HuH-7.5 (cell line): ENCODE measurements around the gene IFIT1.
"Not testable (repeated sequence)": the region's sequence is repeated elsewhere in the genome, so short reads cannot be mapped to it uniquely, and the experiment has no call there.

Source experiments
- DNase-seq: peaks from one replicate; pipeline ENCODE4 v3.0.0; 2011; ENCODE audit warnings: low spot score

IFIT1 gene, protein sequence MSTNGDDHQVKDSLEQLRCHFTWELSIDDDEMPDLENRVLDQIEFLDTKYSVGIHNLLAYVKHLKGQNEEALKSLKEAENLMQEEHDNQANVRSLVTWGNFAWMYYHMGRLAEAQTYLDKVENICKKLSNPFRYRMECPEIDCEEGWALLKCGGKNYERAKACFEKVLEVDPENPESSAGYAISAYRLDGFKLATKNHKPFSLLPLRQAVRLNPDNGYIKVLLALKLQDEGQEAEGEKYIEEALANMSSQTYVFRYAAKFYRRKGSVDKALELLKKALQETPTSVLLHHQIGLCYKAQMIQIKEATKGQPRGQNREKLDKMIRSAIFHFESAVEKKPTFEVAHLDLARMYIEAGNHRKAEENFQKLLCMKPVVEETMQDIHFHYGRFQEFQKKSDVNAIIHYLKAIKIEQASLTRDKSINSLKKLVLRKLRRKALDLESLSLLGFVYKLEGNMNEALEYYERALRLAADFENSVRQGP

GRCh38 chr10:89391907-89392756, at the start of gene IFIT1:
Gene IFIT1, plus strand, starts transcription at chr10:89392623. Its CDS starts 90 bp downstream, at chr10:89392713.
- DNase-seq, result peak; percentile 34

GRCh38 chr10:89343089-89343767, 49.2 kb upstream of the IFIT1 start:
- no peak for DNase-seq

GRCh38 chr10:89344156-89344555, 48.3 kb upstream of the IFIT1 start:
- no peak for DNase-seq

DNA sequence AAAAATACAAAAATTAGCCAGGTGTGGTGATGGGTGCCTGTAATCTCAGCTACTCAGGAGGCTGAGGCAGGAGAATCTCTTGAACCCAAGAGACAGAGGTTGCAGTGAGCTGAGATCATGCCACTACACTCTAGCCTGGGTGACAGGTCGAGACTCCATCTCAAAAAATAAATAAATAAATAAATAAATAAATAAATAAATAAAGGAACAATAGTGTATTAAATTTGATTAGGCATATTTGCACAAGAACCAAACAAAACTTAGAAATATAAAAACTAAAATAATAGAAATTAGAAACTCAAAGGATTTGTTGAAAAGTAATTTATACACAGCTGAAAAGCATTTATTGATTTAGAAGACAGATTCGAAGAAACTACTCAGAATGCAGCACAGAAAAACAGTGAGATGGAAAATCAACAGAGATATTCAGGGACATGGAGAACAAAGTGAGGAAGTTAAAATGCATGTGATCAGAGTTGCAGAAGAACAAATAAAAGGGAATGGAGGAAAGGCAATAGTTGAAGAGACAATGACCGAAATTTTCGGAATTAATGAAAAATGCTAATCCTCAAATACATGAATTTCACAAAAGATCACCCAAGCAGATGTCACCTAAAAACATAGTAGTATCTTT, 46.9 kb upstream of the IFIT1 start:
- no peak for DNase-seq

DNA sequence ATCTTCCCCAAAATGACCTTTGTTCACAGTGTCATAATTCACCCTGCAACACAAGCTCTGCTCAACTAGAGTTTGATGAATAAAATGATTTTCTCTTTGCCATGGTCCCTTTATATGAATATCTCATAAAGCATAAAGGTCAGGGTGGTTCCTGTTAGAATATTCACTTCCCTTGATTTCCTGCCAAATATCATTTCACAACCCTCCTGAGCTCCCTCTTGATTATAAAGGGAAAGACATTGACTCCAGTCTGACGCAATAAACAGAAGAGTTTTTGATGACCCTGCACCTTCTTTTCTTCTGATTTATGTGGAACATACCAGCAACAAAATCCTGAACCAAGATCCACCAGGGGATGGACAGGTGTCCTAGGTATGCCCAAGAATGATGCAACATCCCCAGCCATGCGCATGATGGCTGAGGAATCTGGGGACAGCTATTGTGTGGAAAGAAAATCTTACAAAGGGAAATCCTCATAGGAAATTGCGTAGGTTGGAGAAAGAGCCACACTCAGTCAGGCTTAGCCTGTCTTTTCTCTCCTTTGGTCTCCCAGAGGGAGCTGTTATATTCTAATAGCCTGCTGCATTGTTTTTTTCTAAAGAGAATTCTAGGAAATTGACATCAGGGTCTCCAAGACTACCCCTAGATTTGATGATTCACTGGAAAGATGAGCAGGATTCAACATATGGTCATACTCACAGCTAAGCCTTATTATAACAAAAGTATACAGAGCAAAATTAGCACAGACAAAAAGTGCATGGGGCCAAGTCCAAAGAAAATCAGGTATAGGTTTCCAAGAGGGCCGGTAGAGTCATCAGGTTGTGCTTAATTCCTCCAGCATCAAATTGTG, 45.8 kb upstream of the IFIT1 start:
- DNase-seq, result peak; percentile 9

DNA sequence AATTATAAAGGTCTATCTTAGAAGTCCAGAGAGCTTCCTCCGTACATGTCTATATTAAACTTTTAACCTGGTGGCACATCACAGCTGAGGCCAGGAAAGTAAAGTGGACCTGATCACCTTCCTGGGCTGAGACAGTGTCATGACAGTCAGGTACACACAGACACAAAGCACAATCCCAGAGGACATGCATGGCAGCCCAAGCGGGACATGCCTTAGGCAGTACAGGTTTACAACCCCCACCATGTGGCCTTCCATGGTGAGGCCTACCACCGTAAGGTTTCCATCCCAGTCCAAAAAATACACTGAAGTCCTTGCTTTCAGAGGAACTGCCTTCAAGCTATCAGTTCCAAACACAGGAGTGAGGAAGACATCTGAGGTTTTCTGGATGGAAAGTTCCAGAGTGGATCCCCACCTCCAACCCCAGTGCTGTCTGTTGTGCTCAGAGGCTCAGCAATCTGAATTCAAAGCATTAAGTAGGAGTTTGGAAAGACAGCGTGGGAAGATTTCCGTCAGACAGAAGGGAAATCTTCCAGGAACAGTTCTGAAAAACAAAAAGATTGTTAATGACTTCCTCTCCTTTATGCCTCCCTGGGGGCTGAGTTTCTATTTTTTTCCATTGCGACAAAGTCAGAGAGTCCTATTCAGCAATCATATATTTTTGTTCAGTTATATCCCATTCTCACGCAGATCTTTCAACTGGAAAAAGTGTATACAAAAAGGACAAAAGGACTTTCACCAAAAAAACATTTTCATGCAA, 44.5 kb upstream of the IFIT1 start:
- no peak for DNase-seq

DNA sequence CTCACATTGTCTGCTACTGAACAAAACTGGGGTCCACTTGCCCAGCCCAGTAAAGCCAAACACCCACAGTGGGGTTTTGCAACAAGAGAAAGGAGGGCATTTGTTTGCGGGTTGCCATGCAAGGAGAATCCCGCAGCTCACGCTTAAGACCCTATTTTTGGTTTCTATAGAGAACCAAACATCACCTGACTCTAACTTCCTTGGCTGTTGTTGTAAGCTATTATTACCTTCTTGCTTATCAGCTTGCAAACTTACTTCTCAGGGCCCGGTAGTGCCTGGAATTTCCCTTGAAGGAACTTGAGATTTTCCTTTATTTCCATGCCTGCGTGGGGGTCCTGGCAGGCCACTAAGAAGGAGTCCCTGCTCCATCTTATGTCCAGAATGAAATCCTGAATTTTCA, 43.9 kb upstream of the IFIT1 start:
- DNase-seq, result no peak

- DNase-seq, result no peak
Measured at GRCh38 chr10:89348975-89349374, 43.4 kb upstream of the IFIT1 start.

DNA sequence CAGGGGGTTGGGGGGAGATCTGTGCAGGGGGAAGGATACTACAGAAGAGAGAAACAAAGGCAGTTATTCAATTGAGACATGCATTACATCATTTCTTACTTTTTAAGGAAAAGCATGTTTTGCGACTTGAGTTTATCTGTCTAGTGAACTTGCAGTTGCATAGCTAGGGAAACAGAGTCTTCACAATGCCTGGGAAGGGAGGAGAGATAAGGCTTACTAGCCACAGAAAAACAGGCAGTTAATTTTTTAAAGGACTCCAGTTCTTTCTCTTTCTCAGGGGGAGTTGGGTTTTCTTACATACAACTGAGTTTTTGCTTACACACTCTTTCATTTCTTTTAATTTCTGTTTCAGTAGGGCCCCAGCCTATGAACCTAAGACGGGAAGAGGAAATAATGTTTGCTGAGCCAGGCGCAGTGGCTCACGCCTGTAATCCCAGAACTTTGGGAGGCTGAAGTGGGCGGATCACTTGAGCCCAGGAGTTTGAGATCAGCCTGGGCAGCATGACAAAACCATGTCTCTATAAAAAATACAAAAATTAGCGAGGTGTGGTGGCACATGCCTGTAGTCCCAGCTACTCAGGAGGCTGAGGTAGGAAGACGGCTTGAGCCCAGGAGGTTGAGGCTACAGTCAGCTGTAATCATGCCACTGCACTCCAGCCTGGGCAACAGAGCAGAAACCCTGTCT, 41.6 kb upstream of the IFIT1 start:
- not testable (repeated sequence) for DNase-seq

DNA sequence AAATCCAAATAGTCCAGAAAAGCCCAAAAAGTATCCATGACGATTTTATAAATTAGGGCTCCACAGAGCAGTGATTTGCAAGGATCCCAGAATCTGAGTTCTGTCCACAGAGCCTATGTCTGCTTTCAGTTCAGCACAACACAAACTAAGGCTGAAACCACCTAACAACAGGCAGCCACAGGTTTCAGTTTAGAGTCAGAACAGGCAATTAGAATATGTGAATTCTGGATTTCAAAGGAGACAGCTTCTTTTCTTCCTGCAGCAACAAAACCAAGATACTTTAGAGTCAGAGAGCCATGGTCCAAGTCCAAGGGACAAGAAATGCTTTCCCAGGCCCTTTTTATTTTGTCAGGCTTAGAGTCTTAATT, 41.0 kb upstream of the IFIT1 start:
- DNase-seq, result no peak

- peak; percentile 10 for DNase-seq
Measured at GRCh38 chr10:89351780-89352597, 40.4 kb upstream of the IFIT1 start.

- DNase-seq, result no peak
Measured at GRCh38 chr10:89352802-89353201, 39.6 kb upstream of the IFIT1 start.

- DNase-seq, result no peak
Measured at GRCh38 chr10:89355394-89355931, 37.0 kb upstream of the IFIT1 start.

DNA sequence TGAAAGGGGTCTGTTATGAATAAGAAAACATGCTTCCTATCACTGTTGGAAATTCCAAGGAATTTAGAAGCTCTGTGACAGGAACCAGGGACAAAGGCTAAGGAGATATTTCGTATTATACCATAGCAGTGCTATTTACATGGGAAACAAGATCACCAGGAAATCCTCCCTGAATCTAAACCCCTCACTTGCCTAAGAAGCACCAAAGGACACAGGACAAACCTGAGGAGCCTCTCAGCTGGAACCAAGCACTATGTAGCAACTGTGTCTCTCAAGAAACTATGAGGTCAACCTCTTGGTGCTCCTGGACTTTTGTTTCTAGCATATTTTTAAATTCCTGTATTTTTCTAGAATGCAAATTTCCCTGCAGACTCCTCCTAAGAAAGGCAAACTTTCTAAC, 35.3 kb upstream of the IFIT1 start:
- DNase-seq, result no peak

DNA sequence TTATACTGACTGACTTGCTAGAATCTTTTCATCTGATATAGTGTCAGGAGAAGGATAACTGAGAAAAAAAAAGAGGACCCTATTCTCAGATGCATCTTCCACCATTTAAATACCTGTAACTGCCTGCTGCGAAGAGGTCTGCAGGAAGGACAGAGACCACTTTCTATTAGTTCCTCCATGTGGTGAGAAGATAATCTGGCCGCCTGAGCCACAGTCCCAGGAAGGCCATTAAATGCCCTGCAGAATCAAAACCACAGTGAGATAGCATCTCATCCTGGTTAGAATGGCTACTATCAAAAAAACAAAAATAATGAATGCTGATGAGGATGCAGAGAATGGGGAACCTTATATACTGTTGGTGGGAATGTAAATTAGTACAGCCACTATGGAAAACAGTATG, 34.4 kb upstream of the IFIT1 start:
- DNase-seq, result no peak

- DNase-seq, result no peak
Measured at GRCh38 chr10:89360157-89360556, 32.3 kb upstream of the IFIT1 start.

DNA sequence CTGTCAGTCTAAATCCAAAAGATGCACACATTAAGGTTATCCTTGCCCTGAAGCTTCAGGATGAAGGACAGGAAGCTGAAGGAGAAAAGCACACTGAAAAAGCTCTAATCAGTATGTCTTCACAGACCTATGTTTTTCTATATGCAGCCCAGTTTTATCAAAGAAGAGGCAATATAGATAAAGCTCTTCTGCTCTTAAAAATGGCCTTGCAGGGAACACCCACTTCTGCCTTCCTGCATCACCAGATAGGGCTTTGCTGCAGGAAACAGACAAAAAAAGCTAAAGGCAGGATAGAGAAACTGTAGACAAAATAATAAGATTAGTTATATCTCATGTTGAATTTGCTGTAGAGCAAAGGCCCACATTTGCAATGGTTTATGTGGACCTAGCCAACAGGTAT, 29.5 kb upstream of the IFIT1 start:
- no peak for DNase-seq

- DNase-seq, result no peak
Measured at GRCh38 chr10:89363729-89364442, 28.5 kb upstream of the IFIT1 start.
